K562 (cell line): Measurements from ENCODE around the gene MRPL40. TPM values are rescaled to one million over a fixed set of nuclear protein-coding genes. Genes with fewer than 3 reads are reported as not detected.

Experiments
- BCOR ChIP-seq: fragments of 450-650 bp; IDR thresholded peaks from 2 replicates; pipeline ENCODE4 v1.6.1; 2016
- BRF1 ChIP-seq: IDR thresholded peaks from 3 replicates; pipeline ENCODE4 v1.6.1; 2011; ENCODE audit warnings: borderline replicate concordance, mild to moderate bottlenecking; ENCODE audit not compliant: insufficient read length; ENCODE audit errors: extremely low read depth
- CBX8 ChIP-seq: fragments of 200-600 bp; sonication (generic); IDR thresholded peaks from 2 replicates; pipeline ENCODE4 v1.6.1; 2012; ENCODE audit warnings: borderline replicate concordance, mixed run types, low read depth, mild to moderate bottlenecking, moderate library complexity, mixed read lengths, low read length, control low read depth, inconsistent platforms; ENCODE audit not compliant: poor library complexity, severe bottlenecking; ENCODE audit errors: extremely low read depth
- CCAR2 ChIP-seq: fragments of 200-400 bp; formaldehyde crosslinking; IDR thresholded peaks from 2 replicates; pipeline ENCODE4 v1.6.1; 2017; ENCODE audit warnings: mild to moderate bottlenecking, low read depth, low read length
- DMBX1 ChIP-seq: fragments of 250-450 bp; sonication (Bioruptor Pico); IDR thresholded peaks from 2 replicates; pipeline ENCODE4 v1.8.0; 2022; ENCODE audit warnings: inconsistent platforms, mild to moderate bottlenecking, moderate library complexity, borderline replicate concordance
- E2F3 ChIP-seq: fragments of 250-450 bp; sonication (Bioruptor Pico); IDR thresholded peaks from 2 replicates; pipeline ENCODE4 v1.4.0; 2020; ENCODE audit warnings: mild to moderate bottlenecking
- ETV5 ChIP-seq: sonication (generic); formaldehyde crosslinking; IDR thresholded peaks from 2 replicates; pipeline ENCODE4 v1.4.0; 2020; ENCODE audit warnings: low read depth, mild to moderate bottlenecking, missing genetic modification reagents
- GATA2 ChIP-seq: sonication (generic); formaldehyde crosslinking; IDR thresholded peaks from 2 replicates; pipeline ENCODE4 v1.4.0; 2020; ENCODE audit warnings: mild to moderate bottlenecking, missing genetic modification reagents
- HINFP ChIP-seq: fragments of 450-650 bp; conservative IDR thresholded peaks from 2 replicates; pipeline ENCODE4 v1.6.1; 2016; ENCODE audit warnings: missing genetic modification characterization, low read depth, mild to moderate bottlenecking, control low read depth, missing compliant biosample characterization
- KLF1 ChIP-seq: fragments of 450-650 bp; IDR thresholded peaks from 2 replicates; pipeline ENCODE4 v1.6.1; 2016; ENCODE audit warnings: missing genetic modification characterization, missing compliant biosample characterization
- KLF10 ChIP-seq: fragments of 250-450 bp; sonication (Bioruptor Pico); IDR thresholded peaks from 2 replicates; pipeline ENCODE4 v1.6.1; 2021; ENCODE audit warnings: matching md5 sums
- MYC ChIP-seq, 2 experiments: fragments of 250-450 bp in 1 of 2; sonication (Bioruptor Pico) in 1 of 2; IDR thresholded peaks; 2 replicates each; pipeline versions ENCODE4 v1.5.1 to v1.6.1; 2012 to 2021; ENCODE audit warnings: low read depth in 2 of 2, borderline replicate concordance in 1 of 2, improper control_type of control experiment in 1 of 2, low read length in 1 of 2, mild to moderate bottlenecking in 1 of 2, moderate library complexity in 1 of 2
- NR1H2 ChIP-seq: sonication (generic); formaldehyde crosslinking; IDR thresholded peaks from 2 replicates; pipeline ENCODE4 v1.4.0; 2020; ENCODE audit warnings: mild to moderate bottlenecking, missing genetic modification reagents
- SAP30 ChIP-seq: fragments of 200-600 bp; sonication (generic); IDR thresholded peaks from 2 replicates; pipeline ENCODE4 v1.6.1; 2012; ENCODE audit warnings: borderline replicate concordance, low read depth, mild to moderate bottlenecking, moderate library complexity, low read length, control low read depth, inconsistent platforms; ENCODE audit not compliant: insufficient read depth, poor library complexity, severe bottlenecking
- SIRT6 ChIP-seq: IDR thresholded peaks from one replicate; pipeline ENCODE4 v1.6.1; 2012; ENCODE audit warnings: low read depth, mild to moderate bottlenecking, control low read depth, inconsistent platforms, low read length, moderate library complexity
- SRSF7 ChIP-seq: fragments of 200-400 bp; formaldehyde crosslinking; optimal IDR thresholded peaks from 2 replicates; pipeline ENCODE3; 2017; ENCODE audit warnings: mild to moderate bottlenecking, low read depth, low read length
- THAP12 ChIP-seq: fragments of 250-450 bp; sonication (Bioruptor Pico); IDR thresholded peaks from 2 replicates; pipeline ENCODE4 v1.9.0; 2021; ENCODE audit warnings: mild to moderate bottlenecking, inconsistent platforms
- ZNF121 ChIP-seq: sonication (generic); formaldehyde crosslinking; conservative IDR thresholded peaks from 2 replicates; pipeline ENCODE4 v1.8.0; 2022; ENCODE audit warnings: missing genetic modification reagents
- ZNF696 ChIP-seq: fragments of 250-450 bp; sonication (Bioruptor Pico); conservative IDR thresholded peaks from 2 replicates; pipeline ENCODE4 v1.4.0; 2020; ENCODE audit warnings: mild to moderate bottlenecking, moderate library complexity
- ZNF699 ChIP-seq: fragments of 250-450 bp; sonication (Bioruptor Pico); IDR thresholded peaks from 2 replicates; pipeline ENCODE4 v1.8.0; 2021; ENCODE audit warnings: mild to moderate bottlenecking, moderate library complexity; ENCODE audit not compliant: insufficient replicate concordance
- ZNF740 ChIP-seq, 3 experiments: fragments of 200-800 bp in 1 of 3; sonication (Bioruptor generic) in 1 of 3; sonication (generic) in 1 of 3; formaldehyde crosslinking in 1 of 3; IDR thresholded peaks; 2 replicates each; pipeline versions ENCODE4 v1.6.1 to v1.8.0; 2016 to 2022; ENCODE audit warnings: mild to moderate bottlenecking in 2 of 3, missing compliant biosample characterization in 2 of 3, missing genetic modification characterization in 2 of 3, missing genetic modification reagents in 1 of 3
- ZNF76 ChIP-seq: fragments of 250-450 bp; sonication (Bioruptor Pico); IDR thresholded peaks from 2 replicates; pipeline ENCODE4 v1.4.0; 2020; ENCODE audit warnings: mild to moderate bottlenecking, moderate library complexity, borderline replicate concordance
- ZZZ3 ChIP-seq: fragments of 450-650 bp; IDR thresholded peaks from 2 replicates; pipeline ENCODE4 v1.6.1; 2016; ENCODE audit warnings: antibody characterized with exemption, mild to moderate bottlenecking, moderate library complexity
- polyA plus RNA-seq, 8 experiments: library from polyadenylated mRNA; depleted of rRNA in 4 of 8; stranded (reverse) in 5 of 8; unstranded in 3 of 8; fragments of >200 nt; fragmentation: Nextera tagmentation in 2 of 8; fragmentation: Illumina TruSeq in 1 of 8; extraction: Ambion mirVana in 2 of 8; extraction: Trizol in 1 of 8; gene quantifications; 2 replicates each; pipeline versions ENCODE4 v1.2.1 to v1.2.3, GENCODE V29; 2011 to 2014; ENCODE audit warnings: inconsistent platforms in 1 of 8, missing spikeins in 1 of 8
- total RNA-seq, 7 experiments: library from RNA; depleted of rRNA in 6 of 7; stranded (reverse); fragments of >200 nt in 6 of 7; fragmentation: Illumina TruSeq in 2 of 7; extraction: Trizol in 2 of 7; gene quantifications; 2 replicates each; pipeline versions ENCODE4 v1.2.1 to v1.2.3, GENCODE V29; 2011 to 2021; ENCODE audit warnings: low replicate concordance in 1 of 7

Gene MRPL40
- total and polyA plus RNA-seq, 9 of the 15 experiments (the other 6 are each of a cell fraction or from before 2014, with no cell fraction given), result 132 to 652 (median 208) TPM

GRCh38 chr22:19398206-19398605 is 34.1 kb upstream of the MRPL40 start (continued):
- peak; percentile 47 for TF ChIP-seq ZNF699 (CRISPR knock-in tag)
- no peak for TF ChIP-seq SIRT6
- TF ChIP-seq CBX8, result no peak
- no peak for TF ChIP-seq ZNF121
- TF ChIP-seq BRF1, result no peak
- no peak for TF ChIP-seq HINFP (tag)
- TF ChIP-seq NR1H2, result no peak
- TF ChIP-seq E2F3 (CRISPR knock-in tag), result peak; percentile 27; the same call in 1 of the 2 replicates
- TF ChIP-seq ZZZ3, result no peak
- TF ChIP-seq MYC (IDR thresholded peaks at IDR 0.05; ENCODE audit: low read depth, low read length), result no peak
- 0 out of 2 replicates have a peak, but pooled peaks have one; percentile 42 for TF ChIP-seq MYC (CRISPR knock-in tag; IDR thresholded peaks at IDR 0.05; ENCODE audit: borderline replicate concordance, low read depth)
- TF ChIP-seq ZNF76, result peak; percentile 11; the same call in 1 of the 2 replicates
- TF ChIP-seq ZNF740 (CRISPR knock-in tag; IDR thresholded peaks at IDR 0.05), result no peak
- no peak; a peak in 1 of 4 replicates for TF ChIP-seq ZNF740 (tag; IDR thresholded peaks at IDR 0.05)
- no peak for TF ChIP-seq THAP12 (CRISPR knock-in tag)
- TF ChIP-seq CCAR2, result no peak
- TF ChIP-seq ETV5, result no peak
- TF ChIP-seq BCOR, result no peak
- TF ChIP-seq GATA2, result no peak
- no peak for TF ChIP-seq SRSF7
- TF ChIP-seq KLF1 (tag), result 0 out of 2 replicates have a peak, but pooled peaks have one; percentile 19
- TF ChIP-seq DMBX1, result peak; percentile 20; the same call in 1 of the 2 replicates
- no peak for TF ChIP-seq KLF10 (CRISPR knock-in tag)
- no peak for TF ChIP-seq ZNF696 (CRISPR knock-in tag)
- TF ChIP-seq SAP30, result no peak
